Natural killer cell (primary cell): ENCODE data around the gene HCFC1. TPM values are rescaled to one million over a fixed set of nuclear protein-coding genes. Genes with fewer than 3 reads are reported as not detected.
A peak's percentile ranks its signal among the peaks of the same experiment; 100 is the strongest.

Experiments
- ATAC-seq, 3 donors: fragments of 150-1000 bp in 2 of 3; fragments of 200-7000 bp in 1 of 3; cut with Tn5 transposase; 1 replicate in 1 of 3; 2 replicates in 2 of 3; pipeline ENCODE4 v1.10.0; 2021; ENCODE audit warnings: mild to moderate bottlenecking in 2 of 3, moderate library complexity in 2 of 3
- DNase-seq, 2 donors: peaks; one replicate each; pipeline versions ENCODE4 v3.0.0 to v3.0.0-alpha.2; 2013 to 2021; ENCODE audit warnings: mixed read lengths in 1 of 2
- H3K27ac ChIP-seq: one replicate; pipeline ENCODE4 v1.5.1; 2013; ENCODE audit warnings: mild to moderate bottlenecking, low read length
- H3K27me3 ChIP-seq: one replicate; pipeline ENCODE4 v1.6.1; 2013; ENCODE audit warnings: low read length; ENCODE audit not compliant: control insufficient read depth, insufficient read depth
- H3K36me3 ChIP-seq: one replicate; pipeline ENCODE4 v1.6.1; 2013; ENCODE audit warnings: low read length; ENCODE audit not compliant: control insufficient read depth, insufficient read depth
- H3K4me1 ChIP-seq: one replicate; pipeline ENCODE4 v1.6.1; 2013; ENCODE audit warnings: low read length; ENCODE audit not compliant: control insufficient read depth, insufficient read depth
- H3K4me3 ChIP-seq: one replicate; pipeline ENCODE4 v1.5.1; 2013; ENCODE audit warnings: low read length
- H3K9me3 ChIP-seq: one replicate; pipeline ENCODE4 v1.6.1; 2013; ENCODE audit warnings: low read length; ENCODE audit not compliant: control insufficient read depth, insufficient read depth
- H3K27ac Mint-ChIP-seq, 2 donors: one replicate each; pipeline ENCODE4 v1.8.0; 2022; ENCODE audit warnings: mild to moderate bottlenecking in 2 of 2, mixed read lengths in 2 of 2, moderate library complexity in 1 of 2
- H3K27me3 Mint-ChIP-seq, 2 donors: one replicate each; pipeline ENCODE4 v1.8.0; 2022; ENCODE audit warnings: low read depth in 2 of 2, mixed read lengths in 2 of 2
- H3K36me3 Mint-ChIP-seq: one replicate; pipeline ENCODE4 v1.8.0; 2022; ENCODE audit warnings: mixed read lengths
- H3K4me1 Mint-ChIP-seq, 2 donors: one replicate each; pipeline ENCODE4 v1.8.0; 2022; ENCODE audit warnings: mixed read lengths in 2 of 2
- H3K4me3 Mint-ChIP-seq: one replicate; pipeline ENCODE4 v1.8.0; 2022; ENCODE audit warnings: mild to moderate bottlenecking, moderate library complexity, mixed read lengths
- H3K9me3 Mint-ChIP-seq, 2 donors: one replicate each; pipeline ENCODE4 v1.8.0; 2022; ENCODE audit warnings: mixed read lengths in 2 of 2
- CTCF ChIP-seq: fragments of 200-600 bp; IDR thresholded peaks from one replicate; pipeline ENCODE4 v1.8.0; 2022; ENCODE audit warnings: antibody characterized with exemption
- WGBS: methylation state at CpG from one replicate; pipeline ENCODE4 v1.1.7; 2013; ENCODE audit warnings: missing lambda C conversion rate; ENCODE audit not compliant: insufficient coverage; 5-methylcytosine and 5-hydroxymethylcytosine counted together
- intact Hi-C: fragments of 100-400 bp; cut with micrococcal nuclease; formaldehyde crosslinking; loops from one replicate; pipeline ENCODE4 v1.14.2; 2022
- total RNA-seq, 4 donors: library from RNA; stranded (reverse); fragments of 120-200 nt in 1 of 4; gene quantifications; one replicate each; pipeline versions ENCODE4 v1.2.3 to v1.2.4, GENCODE V29; 2013 to 2022

The HCFC1 gene
- total RNA-seq, 3 donors from 2014 or later (not counting 1 experiment from before 2014, with no cell fraction given): 65.2 to 76.7 (median 67.5) TPM

GRCh38 chrX:153934762-153935325 is 36.8 kb downstream of the HCFC1 start, which contains the start of gene NAA10:
Gene NAA10, minus strand, starts transcription at chrX:153935037. Its CDS starts 133 bp downstream, at chrX:153934904.
- no peaks in the 10 kb centered on the region for H3K9me3 ChIP-seq
- ATAC-seq (peak; percentile 91 to 96 (median 94)), DNase-seq (peak; percentile 41 to 70)
- H3K27me3 Mint-ChIP-seq: no peaks in the 10 kb centered on the region
- peak within 1 kb of the TSS; percentile 86 for H3K4me3 Mint-ChIP-seq
- no peaks in the 10 kb centered on the region for H3K36me3 Mint-ChIP-seq
- peaks cover 4 to 18% of the 10 kb centered on the region in 2 donors for H3K4me1 Mint-ChIP-seq
- H3K9me3 Mint-ChIP-seq: no peaks in the 10 kb centered on the region
- no peaks in the 10 kb centered on the region for H3K27me3 ChIP-seq
- H3K4me1 ChIP-seq: peaks cover 17% of the 10 kb centered on the region
- under 1% methylated on average over 75 of the region's 87 CpGs for WGBS
- no peak for TF ChIP-seq CTCF
- peak within 1 kb of the TSS; percentile 46 for H3K4me3 ChIP-seq
- no peak within 1 kb of the TSS for H3K27ac ChIP-seq
- H3K27ac Mint-ChIP-seq: peak within 1 kb of the TSS; percentile 50 to 64
- intact Hi-C loops: no loop called here
- H3K36me3 ChIP-seq: peaks cover 22% of the 10 kb centered on the region

- DNase-seq (no peak), ATAC-seq (peak; percentile 18 to 40 (median 27))
- TF ChIP-seq CTCF: no peak
- H3K36me3 Mint-ChIP-seq: no peaks in the 10 kb centered on the region
- H3K27me3 Mint-ChIP-seq: no peaks in the 10 kb centered on the region
- Histone ChIP-seq H3K36me3 (peaks cover 22% of the 10 kb centered on the region), H3K27ac (no peak overlapping the region), H3K27me3 (no peaks in the 10 kb centered on the region), H3K4me1 (peaks cover 21% of the 10 kb centered on the region), H3K9me3 (no peaks in the 10 kb centered on the region), H3K4me3 (peak overlapping the region; percentile 46)
- H3K9me3 Mint-ChIP-seq: no peaks in the 10 kb centered on the region
- peak overlapping the region; percentile 86 for H3K4me3 Mint-ChIP-seq
- intact Hi-C loops: no loop called here
- WGBS: 8% methylated on average over 32 of the region's 33 CpGs
- peaks cover 4 to 18% of the 10 kb centered on the region in 2 donors for H3K4me1 Mint-ChIP-seq
- peak overlapping the region; percentile 50 to 64 for H3K27ac Mint-ChIP-seq
Observed at GRCh38 chrX:153934148-153934761, 37.4 kb downstream of the HCFC1 start.

- peaks cover 27% of the 10 kb centered on the region for H3K4me1 ChIP-seq
- no peak for DNase-seq
- Mint-ChIP-seq H3K4me1 (peaks cover 4 to 18% of the 10 kb centered on the region in 2 donors), H3K4me3 (peak overlapping the region; percentile 86), H3K27me3 (no peaks in the 10 kb centered on the region), H3K36me3 (no peaks in the 10 kb centered on the region), H3K9me3 (no peaks in the 10 kb centered on the region), H3K27ac (peak overlapping the region; percentile 50 to 64)
- H3K36me3 ChIP-seq: peaks cover 22% of the 10 kb centered on the region
- no peak for TF ChIP-seq CTCF
- no peaks in the 10 kb centered on the region for H3K27me3 ChIP-seq
- intact Hi-C loops: no loop called here
- no peaks in the 10 kb centered on the region for H3K9me3 ChIP-seq
- WGBS: 47% methylated on average over 6 of the region's 7 CpGs
- no peak overlapping the region for H3K4me3 ChIP-seq
- H3K27ac ChIP-seq: no peak overlapping the region
- ATAC-seq: no peak
Observed at GRCh38 chrX:153933748-153934147, 37.9 kb downstream of the HCFC1 start.
